Bronchial epithelial cell (primary cell): ENCODE data around the gene AQP12A. TPM values are rescaled to one million over a fixed set of nuclear protein-coding genes. Genes with fewer than 3 reads are reported as not detected.

Source experiments
- DNase-seq: peaks from one replicate; pipeline ENCODE4 v3.0.0-alpha.2; 2010; ENCODE audit warnings: low read depth
- FAIRE-seq: peaks from 2 replicates; lab custom pipeline; 2011; peaks lifted over from hg19 to GRCh38; lab: Jason Lieb, UNC
- H3K27me3 ChIP-seq: 2 replicates; pipeline ENCODE4 v1.5.1; 2011; ENCODE audit warnings: low read length; ENCODE audit not compliant: control insufficient read depth, insufficient read depth
- H3K36me3 ChIP-seq: 2 replicates; pipeline ENCODE4 v1.5.1; 2011; ENCODE audit warnings: low read length; ENCODE audit not compliant: control insufficient read depth, insufficient read depth
- H3K4me3 ChIP-seq: 2 replicates; pipeline ENCODE4 v1.5.1; 2011; ENCODE audit warnings: mild to moderate bottlenecking, low read depth, low read length, control low read depth
- CTCF ChIP-seq: IDR thresholded peaks from 2 replicates; pipeline ENCODE4 v1.5.1; 2011; ENCODE audit warnings: mild to moderate bottlenecking, moderate library complexity, low read length, control low read depth, inconsistent platforms; ENCODE audit not compliant: insufficient read depth, severe bottlenecking
- total RNA-seq: library from RNA; depleted of rRNA; stranded (reverse); fragments of >200 nt; gene quantifications from 2 replicates; pipeline ENCODE4 v1.2.1, GENCODE V29; 2014

AQP12A gene
- total RNA-seq, 1 donor from 2014 or later, result not detected

DNA sequence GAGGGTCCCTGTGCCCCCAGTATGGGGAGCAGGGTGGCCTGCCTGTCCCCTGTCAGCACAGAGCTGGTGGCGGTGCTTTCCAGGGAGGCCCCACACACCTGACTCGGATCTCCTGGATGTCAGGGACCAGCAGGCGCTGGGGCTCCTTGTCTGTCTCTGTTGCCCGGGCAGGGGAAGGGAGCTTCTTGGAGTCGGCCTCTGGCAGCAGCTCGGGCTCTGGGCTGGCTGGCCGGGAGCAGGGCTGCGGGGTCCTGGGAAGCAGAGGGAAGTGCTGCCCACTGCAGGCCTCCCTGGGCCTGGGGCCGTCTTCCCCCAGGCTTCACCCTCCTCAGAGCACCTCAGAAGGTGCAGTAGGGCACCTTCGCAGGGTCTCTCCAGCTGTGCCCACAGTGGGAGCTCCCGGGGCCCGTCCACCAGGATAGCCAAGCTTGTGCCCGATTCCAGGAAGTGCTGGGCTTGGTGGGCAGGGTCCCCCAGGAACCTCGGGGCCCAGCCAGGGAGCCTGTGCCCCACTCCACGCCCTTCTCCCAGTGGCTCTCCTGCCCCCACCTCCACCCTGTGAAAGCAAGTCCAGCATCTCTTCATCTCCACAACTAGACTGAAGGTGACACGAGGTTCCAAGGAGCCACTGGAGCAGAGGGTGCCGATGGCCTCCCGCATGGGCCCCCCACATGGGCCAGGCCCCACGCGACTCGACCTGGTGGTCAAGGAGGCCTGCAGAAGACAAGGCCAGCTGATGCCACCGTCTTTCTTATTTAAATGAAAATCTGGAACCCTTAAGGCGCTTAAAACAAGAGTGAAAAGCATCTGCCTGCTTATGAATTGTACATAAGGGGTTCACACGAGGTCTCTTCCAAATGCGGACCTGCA lies 28.2 kb downstream of the AQP12A start:
- FAIRE-seq, result no peak
- Histone ChIP-seq H3K36me3 (no peaks in the 10 kb centered on the region), H3K4me3 (no peak overlapping the region), H3K27me3 (peaks cover 4% of the 10 kb centered on the region)
- no peak for TF ChIP-seq CTCF
- DNase-seq, result no peak

DNA sequence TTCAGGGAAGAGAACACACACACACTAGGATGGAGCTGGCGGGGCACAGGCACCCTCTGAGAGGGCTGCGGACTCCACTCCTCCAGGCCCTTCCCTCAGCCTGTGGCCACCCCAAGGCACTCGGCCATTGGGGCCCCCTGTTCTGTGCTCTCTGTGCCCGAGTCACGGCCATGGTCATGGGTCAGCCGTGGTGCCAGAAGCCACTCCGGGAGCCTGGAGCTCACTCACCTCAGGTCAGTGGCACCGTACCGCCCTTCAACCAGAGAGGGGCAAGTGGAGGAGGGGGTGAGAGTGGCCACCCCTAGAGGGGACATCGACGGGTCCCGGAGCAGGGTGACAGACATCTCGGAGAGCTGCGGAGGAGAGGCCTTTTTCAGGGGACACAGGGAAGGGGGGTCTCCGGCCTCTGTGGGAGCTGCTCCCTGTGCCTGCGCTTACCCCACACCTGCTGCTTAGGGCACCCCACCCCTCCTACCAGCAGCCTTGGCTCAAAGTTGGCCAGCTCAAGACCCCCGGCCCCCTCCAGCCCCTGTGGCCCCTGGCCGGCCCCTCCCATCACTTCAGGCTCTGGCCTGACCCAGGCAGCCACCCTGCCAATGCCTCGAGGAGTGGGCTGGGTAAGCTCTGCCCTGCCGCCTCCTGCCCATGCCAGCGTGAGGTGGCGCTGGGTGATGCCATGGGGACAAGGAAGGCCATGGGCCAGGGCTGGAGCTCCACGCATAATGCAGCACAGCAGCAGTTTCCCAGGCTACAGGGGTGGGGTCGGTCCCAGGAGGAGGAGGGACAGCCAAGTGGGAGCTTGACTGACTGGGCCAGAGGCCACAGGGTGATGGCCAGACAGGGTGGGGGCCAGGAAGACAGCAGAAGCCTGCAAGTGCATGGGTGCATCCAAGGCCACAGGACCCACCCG lies 29.3 kb downstream of the AQP12A start:
- peaks cover under 1% of the 10 kb centered on the region for H3K27me3 ChIP-seq
- DNase-seq (no peak), FAIRE-seq (no peak)
- TF ChIP-seq CTCF, result no peak
- H3K4me3 ChIP-seq, result no peak overlapping the region
- no peaks in the 10 kb centered on the region for H3K36me3 ChIP-seq

DNA sequence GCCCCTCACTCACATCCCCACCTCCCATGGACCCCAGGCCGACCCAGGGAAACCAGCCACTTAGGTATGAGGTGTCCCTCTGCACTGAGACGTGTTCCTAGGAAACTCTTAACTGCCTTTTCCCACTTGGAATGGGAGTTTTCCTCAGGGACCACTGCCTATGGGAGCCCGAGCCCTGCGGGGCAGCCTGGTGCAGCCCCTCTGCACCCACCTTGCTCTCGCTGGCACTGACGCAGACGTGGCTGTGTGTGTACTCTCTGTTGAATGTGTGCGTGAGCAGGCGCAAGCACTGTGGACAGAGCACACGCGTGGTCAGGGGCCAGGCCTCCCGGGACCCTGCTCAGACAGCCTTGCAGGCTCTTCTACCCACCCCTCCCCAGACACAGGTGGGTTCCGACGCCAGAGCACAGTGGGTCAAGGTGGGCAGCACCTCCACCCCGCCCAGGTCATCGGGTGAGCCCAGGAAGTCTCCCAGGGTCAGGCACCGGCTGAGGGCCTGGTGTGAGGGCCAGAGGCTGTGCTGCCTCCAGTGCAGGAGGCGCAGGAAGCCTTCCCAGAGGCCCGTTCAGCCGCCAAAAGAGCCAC lies 30.0 kb downstream of the AQP12A start:
- no peak for TF ChIP-seq CTCF
- H3K36me3 ChIP-seq, result no peaks in the 10 kb centered on the region
- no peak overlapping the region for H3K4me3 ChIP-seq
- no peak for DNase-seq
- H3K27me3 ChIP-seq, result no peaks in the 10 kb centered on the region
- FAIRE-seq, result no peak

- no peaks in the 10 kb centered on the region for H3K36me3 ChIP-seq
- no peaks in the 10 kb centered on the region for H3K27me3 ChIP-seq
- DNase-seq (no peak), FAIRE-seq (no peak)
- no peak overlapping the region for H3K4me3 ChIP-seq
- TF ChIP-seq CTCF, result no peak
These were observed 30.7 kb downstream of the AQP12A start for GRCh38 chr2:240722376-240722775.

- no peaks in the 10 kb centered on the region for H3K36me3 ChIP-seq
- no peak overlapping the region for H3K4me3 ChIP-seq
- H3K27me3 ChIP-seq, result no peaks in the 10 kb centered on the region
- TF ChIP-seq CTCF, result no peak
- DNase-seq, result no peak
- no peak for FAIRE-seq
These were observed 31.4 kb downstream of the AQP12A start for GRCh38 chr2:240722796-240723735.
